Bone marrow (tissue), 2 donors: ENCODE results near the gene FRMPD3.
"Not testable (repeated sequence)": the region's sequence is repeated elsewhere in the genome, so short reads cannot be mapped to it uniquely, and the experiment has no call there.

ENCODE experiments used
- DNase-seq, 2 donors: peaks; one replicate each; lab custom pipeline; 2025; lab: John Stamatoyannopoulos, UW

FRMPD3 gene

DNA sequence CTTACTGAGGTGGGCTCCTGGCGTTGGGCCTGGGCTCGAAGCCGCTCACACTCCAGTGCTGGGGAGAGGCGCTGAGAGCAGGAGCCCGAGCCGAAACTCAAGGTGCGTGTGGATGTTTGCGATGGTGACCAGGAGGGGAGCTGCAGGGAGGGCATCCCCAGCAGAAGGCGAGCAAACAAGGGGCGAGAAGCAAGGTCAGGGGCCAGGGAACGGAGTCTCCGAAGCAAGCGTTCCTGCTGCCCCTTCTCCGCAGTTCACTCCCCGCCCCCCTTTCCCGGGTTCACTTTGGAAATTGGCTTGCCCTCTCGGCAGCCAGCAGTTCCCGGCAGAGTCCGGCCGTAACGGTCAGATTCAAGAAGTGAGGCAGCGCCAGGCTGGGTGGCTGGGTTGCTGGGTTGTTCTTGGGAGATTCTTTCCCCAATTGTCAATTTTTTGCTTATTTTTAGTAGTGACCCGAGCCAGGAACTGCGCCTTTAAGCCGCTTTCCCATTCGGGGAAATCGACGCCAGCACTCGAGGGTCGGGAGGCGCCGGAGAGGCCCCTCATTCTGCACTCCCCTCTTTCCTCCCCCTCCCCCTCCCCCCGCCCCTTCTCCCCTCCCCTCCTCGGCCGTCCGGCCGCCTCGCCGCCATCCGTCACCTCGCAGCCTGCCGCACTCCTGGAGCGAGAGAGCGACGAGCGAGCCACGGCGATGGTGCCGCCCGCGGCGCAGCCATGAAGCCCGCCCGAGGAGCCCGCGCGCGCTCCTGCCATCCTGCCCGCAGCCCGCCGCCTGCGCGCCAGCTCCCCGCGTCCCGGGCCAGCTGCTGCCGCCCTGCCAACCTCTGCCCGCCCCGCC lies at the start of gene FRMPD3:
FRMPD3 (plus strand) TSS at position 655 of the 838 bp plus-strand sequence. CDS start 76,937 bp downstream, outside the sequence.
- DNase-seq, result no peak

DNA sequence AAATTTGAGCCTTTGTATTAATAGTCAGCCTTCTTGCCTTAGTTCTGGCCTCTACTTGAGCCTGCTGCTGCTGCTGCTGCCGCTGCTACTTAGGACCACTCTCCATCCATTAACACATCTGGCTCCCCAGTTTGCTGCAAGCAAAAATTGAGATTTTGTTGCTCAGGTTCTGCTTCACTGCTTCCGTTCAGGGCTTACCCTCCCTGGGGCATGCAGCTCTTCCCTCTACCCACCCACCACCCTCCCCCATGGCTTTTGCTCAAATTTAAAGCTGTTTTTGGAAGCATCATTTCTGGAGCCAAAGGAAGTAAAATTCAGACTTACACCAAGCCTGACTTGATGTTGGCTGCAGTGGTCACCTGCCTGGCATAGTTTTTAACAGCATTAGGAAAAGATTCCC lies 28.9 kb upstream of the FRMPD3 start:
- no peak for DNase-seq

DNA sequence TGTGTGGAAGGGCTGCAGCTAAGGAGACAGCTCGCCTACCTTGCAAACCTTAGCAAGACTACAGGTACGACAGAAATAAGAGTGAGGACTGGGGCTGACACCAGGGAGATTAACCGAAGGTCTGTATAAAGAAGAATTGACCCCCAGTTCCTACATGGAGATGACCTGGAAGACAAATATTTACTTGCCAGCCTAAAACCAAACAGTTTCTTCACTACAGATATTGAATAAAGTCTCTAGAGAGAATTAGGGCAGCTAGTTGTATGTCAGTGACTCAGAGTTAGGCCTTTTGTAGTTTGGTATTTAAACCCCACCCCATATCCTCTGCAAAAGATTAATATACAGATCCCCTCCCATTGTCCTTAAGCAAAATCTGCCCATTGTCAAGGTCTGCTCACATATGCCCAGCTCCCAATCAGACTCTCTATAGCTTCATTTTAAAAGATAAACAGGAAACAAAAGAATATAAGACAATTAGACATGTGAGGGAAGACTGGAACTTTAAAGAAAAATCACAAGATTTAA lies 28.1 kb upstream of the FRMPD3 start:
- no peak for DNase-seq

DNA sequence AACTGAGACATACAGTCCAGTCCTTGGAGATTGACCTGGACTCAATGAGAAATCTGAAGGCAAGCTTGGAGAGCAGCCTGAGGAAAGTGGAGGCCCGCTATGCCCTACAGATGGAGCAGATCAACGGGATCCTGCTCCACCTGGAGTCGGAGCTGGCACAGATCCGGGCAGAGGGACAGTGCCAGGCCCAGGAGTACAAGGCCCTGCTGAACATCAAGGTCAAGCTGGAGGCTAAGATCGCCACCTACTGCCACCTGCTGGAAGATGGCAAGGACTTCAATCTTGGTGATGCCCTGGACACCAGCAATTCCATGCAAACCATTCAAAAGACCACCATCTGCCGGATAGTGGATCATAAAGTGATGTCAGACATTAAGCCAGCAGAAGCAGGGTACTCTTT lies 20.4 kb upstream of the FRMPD3 start:
- no peak for DNase-seq

DNA sequence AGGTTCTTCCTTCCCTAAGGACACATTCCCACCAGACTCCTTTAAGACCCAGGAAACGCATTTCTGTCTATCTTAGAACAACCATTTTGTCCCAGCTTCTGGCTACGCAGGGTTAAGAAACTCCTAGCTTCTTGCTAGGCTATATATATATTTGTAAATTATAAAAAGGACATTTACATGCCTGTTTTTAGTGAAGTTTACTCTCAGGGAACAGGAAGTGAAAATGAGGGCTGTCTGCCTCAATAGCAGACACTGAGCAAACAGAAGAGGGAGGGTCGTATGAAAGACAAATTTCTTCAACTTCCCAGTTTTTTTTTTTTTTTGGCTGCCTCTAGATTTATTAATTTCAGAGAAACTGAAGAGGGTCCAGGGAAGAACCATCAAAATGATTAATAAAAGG lies 9.3 kb upstream of the FRMPD3 start:
- DNase-seq, result no peak

DNA sequence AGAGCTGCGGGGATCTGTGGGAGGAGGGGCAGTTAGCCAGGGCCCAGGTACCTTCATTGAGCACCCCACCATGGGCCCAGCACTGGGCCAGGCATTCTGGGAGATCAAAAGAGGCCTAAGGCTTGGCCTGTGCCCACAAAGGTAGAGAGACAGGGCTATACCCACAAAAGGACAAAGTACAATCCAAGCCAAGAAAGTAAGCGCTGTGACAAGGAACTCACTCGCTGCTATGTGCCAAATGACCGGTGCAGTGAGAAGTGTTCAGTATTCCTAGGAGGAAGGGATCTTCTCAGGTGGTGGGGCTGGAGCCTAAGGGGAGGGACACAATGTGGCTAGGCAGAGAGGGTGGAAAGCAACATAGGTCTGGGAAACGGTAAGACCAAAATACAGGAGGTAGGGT lies 8.8 kb upstream of the FRMPD3 start:
- DNase-seq, result no peak

DNA sequence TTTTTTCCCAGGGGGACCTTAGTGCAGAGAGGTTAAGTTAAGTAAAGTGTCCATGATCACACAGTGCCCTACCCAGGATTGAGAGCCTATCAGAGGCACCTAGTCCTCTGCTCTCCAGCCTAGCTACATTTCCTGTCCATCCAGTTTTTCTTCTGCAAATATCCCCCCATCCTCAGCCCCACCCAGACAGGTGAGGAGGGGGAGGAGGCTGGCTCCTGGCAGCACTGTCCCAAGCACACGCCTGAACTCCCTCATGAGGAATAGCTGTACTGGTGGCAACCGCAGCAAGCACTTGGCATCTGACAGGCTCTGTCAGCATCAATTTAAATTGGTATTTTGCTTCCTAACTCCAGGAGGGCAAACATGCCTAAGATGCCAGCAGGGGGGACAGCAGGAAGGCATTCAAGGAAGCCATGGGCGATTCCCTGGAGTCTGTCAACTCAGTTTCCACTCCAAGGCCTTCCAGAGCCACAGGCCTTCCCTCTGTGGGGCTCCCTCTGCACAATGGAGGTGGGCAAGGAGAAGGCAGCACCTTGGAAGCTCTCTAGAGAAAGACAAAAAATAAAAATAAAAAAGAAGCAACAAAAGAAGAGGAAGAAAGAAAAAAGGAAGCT lies 6.4 kb upstream of the FRMPD3 start:
- DNase-seq, result no peak

DNA sequence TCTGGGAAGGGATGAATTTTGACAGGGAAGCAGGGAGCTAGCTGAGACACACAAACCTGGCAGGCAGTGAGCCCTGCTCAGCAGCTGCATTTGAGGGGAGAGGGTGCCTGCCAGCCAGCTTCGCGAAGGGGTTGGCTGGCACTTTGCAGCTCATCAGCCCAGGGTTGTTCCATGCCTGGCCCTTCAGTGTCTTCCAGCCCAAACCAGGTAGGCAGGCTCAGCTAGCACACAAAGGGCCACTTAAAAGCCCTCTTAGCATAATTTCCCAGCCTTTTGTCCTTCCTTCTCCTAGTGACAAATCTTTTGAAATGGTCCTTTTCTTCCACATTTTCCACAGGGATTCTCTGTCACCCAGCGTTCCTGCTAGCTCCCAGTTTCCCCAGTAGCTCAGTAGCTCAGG lies 4.3 kb upstream of the FRMPD3 start:
- DNase-seq, result no peak

DNA sequence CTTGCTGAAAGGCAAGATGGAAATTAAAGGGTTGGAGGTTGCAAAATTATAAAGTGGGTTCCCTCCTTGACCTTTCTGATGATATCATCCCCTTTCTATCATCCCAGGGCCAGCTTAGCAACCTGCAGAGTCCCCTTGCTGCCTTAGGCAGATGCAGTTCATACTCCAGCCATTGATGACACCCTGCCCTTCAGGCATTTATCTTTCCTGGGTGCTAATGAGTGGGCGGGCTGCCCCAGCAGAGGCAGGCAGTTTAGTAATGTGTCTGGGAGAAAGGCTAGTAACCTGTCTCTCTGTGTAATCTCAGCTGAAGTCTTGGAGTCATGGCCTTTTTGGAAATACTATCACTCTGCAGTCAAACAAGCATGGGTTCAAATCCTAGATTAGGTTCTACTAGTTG lies 3.8 kb upstream of the FRMPD3 start:
- no peak for DNase-seq

DNA sequence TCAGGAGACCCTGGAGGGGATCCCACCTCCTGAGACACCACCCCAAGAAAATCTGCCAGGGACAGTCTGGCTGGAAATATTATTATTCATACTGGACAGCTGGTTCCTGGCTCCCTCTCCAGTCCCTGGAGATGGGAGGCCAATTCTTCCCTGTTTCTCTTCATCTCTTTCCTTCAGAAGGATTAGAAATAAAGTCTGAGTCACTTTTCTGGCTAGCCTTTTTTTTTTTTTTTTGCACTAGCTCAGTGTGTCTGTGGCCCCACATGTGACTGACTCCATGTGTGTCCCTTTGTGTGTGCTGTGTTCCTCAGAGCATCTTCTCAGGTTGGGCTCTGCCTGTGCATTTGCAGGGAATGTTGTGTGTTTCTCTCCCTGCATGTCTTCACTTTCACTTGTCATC lies 1.8 kb upstream of the FRMPD3 start:
- no peak for DNase-seq

DNA sequence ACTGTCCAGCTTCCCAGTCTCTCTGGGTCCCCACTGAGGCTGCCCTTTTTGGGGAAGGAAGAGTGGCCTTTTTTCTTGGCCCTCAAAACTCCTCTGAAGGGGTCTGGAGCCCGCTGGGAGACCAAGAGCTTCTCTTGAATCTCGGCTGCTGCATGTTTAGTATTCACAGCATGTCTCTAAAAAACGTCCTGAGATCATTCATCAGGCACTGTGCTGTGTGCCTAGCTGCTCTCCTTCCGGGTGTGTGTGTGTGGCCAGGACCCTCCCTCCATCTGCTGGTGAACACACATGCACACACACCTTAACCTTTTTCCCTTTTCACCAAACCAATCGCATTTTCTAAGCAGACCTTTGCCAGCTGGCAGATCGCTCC lies 841 bp upstream of the FRMPD3 start:
- no peak for DNase-seq

DNA sequence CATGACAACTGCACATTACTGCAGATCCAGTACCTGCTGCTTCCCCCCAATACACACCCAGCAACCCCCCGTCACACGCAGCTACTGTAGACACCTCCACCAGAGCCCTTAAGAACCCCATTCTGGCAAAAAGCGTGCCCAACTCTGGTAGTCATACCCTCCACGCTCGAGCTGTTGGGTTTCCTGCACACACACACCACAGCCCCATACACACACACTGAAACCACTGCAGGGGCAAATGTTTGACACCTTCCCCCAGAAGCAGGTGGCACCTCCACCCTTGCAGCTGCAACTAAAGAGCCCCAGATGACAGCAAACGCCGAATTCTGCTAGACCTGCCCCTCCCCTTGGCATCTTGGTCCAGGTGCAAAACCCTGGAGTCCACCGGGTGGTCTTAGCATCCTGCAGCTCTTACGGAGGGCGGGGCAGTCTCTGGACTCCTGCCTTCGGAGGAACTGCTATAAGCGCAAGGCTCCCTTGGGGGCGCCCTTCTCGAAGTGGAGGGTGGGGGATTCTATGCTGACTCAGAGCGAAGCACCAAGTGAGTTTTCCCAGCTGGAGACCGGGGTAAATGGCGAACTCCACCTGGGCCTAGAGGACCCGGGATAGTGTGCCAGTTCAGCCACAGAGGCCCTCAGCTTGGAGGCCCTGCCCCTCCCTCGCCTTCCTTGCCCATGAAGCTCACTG lies 1.5 kb downstream of the FRMPD3 start:
- no peak for DNase-seq

DNA sequence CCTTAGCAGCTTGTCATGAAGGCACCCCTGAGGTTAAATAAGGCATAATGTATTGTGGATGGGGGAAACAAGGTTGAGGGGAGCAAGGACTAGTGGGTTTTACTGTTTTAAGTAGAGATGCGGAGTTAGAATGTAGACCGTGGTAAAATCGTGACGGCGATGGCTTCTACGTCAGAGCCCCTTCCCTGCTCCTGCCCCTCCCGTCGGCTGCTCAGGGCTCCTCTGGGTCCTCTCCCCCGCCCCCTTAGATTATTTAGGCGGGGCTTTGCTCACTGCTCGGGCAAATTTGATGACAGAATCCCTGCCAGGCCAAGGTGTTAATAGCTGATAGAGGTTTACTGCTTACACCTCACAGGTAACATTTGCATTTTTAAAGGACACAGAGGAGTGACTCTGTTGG lies 2.3 kb downstream of the FRMPD3 start:
- no peak for DNase-seq

DNA sequence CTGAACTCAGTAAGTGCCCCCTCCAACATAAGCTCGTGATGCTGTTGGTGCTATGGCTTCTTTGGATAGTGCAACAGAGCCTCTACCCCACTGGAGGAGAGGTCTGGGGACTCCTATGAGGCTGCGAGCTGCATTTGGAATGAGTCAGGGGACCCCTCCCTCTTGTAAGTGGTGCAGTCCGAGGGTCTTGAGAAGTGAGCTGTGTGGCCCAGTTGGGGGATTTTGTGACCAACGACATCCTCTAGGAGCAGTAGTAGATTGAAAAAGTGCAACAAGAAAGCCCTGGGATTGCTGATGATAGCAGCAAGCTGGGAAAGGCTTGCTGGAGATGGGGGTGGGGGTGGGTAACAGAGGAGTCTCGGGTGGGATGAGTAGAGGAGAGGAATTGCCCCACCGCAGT lies 3.1 kb downstream of the FRMPD3 start:
- DNase-seq, result no peak

DNA sequence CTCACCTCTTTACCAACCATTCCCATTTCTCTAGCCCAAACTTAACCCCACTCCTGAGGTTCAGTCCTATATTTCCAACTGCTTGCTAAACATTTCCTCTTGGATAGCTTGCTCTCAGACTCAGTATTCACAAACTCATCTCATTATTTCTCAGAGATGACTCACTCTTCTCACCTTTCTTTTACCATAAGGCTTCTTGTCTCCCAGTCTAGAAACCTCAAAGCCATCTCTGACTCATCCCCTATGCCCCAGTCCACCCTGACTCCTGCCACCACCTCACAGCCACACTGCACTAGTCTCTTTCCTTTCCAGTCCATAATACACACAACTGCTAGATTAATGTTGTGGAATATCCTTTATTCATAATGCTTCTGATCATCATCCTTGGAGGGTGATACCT lies 4.8 kb downstream of the FRMPD3 start:
- DNase-seq, result no peak

DNA sequence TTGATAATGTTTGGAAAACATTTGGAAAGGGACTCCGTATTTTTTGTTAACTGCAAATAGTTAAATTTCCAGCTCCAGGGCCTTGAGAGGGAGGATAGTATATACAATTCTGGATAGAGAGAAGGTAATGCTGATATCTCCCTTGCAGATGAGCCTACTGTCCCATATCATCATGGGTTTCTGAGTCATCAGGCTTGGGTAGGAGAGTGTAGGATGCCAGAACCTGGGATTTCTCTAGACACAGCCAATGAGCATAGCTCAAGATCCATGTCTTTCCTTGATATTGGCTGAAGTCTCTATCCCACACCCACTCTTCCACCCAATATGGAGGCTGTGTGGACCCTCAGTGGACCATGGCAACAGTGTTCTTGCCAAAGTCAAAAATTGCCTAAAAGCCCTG lies 7.8 kb downstream of the FRMPD3 start:
- no peak for DNase-seq

DNA sequence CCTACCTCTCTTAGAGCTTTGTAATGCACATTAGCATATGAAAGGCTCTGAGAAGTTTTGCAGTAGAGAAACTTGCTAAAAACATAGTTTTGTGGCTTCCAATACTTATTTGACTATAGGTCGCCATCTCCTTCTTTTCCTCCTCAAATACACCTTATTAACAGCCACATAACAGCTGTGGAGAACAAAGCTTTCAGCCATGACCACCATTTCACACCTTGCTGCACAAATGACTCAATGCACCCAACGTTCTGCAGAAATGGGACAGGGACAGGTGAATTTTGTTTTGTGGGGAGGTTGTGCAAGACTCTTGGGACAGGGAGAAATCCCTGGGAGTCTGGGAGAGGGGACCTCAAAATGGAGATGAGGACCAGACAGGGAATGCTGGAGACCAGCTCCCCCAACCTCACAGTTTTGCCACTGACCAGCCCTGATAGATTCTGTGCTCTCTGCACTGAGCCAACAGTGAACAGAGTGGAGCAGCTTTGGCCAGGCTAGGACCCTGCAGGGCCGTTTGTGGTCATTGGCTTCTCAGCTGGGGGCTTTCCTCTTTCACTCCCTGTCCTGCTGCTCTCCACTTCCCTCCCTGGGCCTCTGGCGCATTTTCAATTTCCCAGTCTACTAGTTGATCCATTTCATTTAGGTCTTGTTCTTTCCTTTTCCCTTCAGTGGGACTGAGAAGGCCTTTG lies 16.6 kb downstream of the FRMPD3 start:
- no peak for DNase-seq

DNA sequence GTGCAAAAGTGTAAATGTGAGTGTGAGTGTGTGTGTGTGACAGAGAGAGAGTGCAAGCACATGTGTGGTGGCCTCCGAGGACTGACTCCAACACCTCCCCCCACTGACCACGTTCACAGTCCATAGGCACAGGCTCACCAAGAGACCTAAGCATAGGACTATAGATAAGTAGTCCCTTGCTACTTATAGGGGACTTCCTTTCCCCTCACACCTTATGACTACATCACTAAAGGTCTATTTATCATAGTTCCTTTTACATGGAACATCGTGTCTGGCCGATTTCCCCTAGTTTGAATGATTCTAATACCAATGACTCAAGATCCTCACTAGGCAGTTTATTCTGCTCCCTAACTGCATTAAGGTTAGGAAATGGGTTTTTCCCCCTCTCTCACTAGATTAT lies 17.8 kb downstream of the FRMPD3 start:
- no peak for DNase-seq

DNA sequence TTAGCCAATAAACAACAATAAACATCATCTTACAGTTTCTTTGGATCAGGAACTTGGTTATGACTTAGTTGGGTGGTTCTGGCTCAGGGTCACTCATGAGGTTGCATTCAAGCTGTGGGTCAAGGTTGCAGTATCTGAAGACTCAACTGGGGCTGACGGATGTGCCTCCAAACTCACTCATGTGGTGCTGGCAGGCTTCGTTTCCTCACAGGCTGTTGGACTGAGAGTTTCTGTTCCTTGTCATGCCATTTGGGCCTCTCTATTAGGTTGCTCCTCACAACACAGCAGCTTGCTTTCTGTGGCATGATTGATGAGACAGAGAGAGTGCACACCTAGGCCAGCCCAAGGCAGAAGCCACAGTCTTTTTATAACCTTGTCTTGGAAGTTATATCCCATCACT lies 20.7 kb downstream of the FRMPD3 start:
- no peak for DNase-seq

DNA sequence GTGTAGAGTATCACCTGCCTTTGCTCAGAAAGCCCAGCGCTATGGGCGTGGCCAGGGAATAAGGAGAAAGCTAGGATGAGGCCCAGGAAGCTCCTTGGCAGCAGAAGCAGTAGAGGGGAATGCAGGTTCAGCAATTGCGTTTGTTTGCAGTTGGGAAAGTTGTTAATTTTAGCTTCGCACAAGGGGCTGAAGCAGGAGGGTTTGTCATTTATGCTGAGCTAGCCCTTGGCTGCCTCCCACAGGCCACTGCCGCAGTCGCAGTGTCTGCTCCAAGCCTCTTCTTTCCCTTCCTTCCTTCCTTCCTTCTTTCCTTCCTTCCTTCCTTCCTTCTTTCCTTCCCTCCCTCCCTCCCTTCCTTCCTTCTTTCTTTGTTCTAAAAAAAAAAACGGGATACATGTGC lies 21.5 kb downstream of the FRMPD3 start:
- DNase-seq, result no peak

DNA sequence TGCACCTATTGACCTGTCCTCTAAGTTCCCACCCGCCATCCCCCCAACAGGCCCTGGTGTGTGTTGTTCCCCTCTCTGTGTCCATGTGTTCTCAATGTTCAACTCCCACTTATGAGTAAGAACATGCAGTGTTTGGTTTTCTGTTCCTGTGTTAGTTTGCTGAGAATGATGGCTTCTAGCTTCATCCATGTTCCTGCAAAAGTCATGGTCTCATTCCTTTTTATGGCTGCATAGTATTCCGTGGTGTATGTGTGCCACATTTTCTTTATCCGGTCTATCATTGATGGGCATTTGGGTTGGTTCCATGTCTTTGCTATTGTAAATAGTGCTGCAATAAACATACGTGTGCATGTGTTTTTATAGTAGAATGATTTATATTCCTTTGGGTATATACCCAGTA lies 22.0 kb downstream of the FRMPD3 start:
- not testable (repeated sequence) for DNase-seq

DNA sequence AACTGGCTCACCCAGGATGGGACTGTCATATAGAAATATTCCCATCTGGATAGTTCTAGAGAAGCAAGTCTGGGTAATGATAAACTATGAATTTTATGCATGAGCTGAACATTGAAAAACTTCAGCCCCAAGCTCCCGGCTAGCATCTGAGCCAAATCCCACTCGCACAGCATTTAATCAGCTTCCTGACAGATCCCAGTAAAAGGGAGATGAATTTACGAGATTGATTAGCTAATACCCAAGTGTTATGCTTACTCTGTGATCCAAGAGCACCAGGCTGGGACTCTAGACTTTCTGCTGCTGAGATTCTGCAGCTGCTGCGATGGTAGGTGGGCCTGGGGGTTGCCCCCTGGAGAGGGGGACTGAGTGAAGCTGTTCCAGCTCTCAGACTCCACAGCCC lies 28.0 kb downstream of the FRMPD3 start:
- no peak for DNase-seq
